Neural progenitor cell (in vitro differentiated cells): Measurements from ENCODE around the gene ELL3. TPM values are rescaled to one million over a fixed set of nuclear protein-coding genes. Genes with fewer than 3 reads are reported as not detected.
"Not testable (repeated sequence)": the region's sequence is repeated elsewhere in the genome, so short reads cannot be mapped to it uniquely, and the experiment has no call there.

ENCODE experiments used
- DNase-seq: peaks from one replicate; pipeline ENCODE4 v3.0.0-alpha.2; 2016; ENCODE audit warnings: low spot score
- H2AFZ ChIP-seq: fragments of 200-600 bp; sonication (generic); replicated peaks from 2 replicates; pipeline ENCODE4 v1.6.1; 2016; ENCODE audit warnings: antibody characterized with exemption
- H3F3A ChIP-seq: fragments of 200-600 bp; sonication (generic); 2 replicates; pipeline ENCODE4 v1.6.1; 2016; ENCODE audit warnings: antibody characterized with exemption, low read depth
- H3K27ac ChIP-seq: fragments of 200-600 bp; sonication (generic); 2 replicates; pipeline ENCODE4 v1.5.1; 2016; ENCODE audit warnings: mild to moderate bottlenecking
- H3K27me3 ChIP-seq: fragments of 200-600 bp; sonication (generic); 2 replicates; pipeline ENCODE4 v1.6.1; 2016; ENCODE audit warnings: mild to moderate bottlenecking, moderate library complexity
- H3K36me3 ChIP-seq: fragments of 200-600 bp; sonication (generic); 2 replicates; pipeline ENCODE4 v1.5.1; 2016
- H3K4me1 ChIP-seq: fragments of 200-600 bp; sonication (generic); 2 replicates; pipeline ENCODE4 v1.6.1; 2016; ENCODE audit warnings: mixed run types
- H3K4me2 ChIP-seq: fragments of 200-600 bp; sonication (generic); 2 replicates; pipeline ENCODE4 v1.6.1; 2016
- H3K4me3 ChIP-seq: fragments of 200-600 bp; sonication (generic); 2 replicates; pipeline ENCODE4 v1.5.1; 2016
- H3K79me2 ChIP-seq: fragments of 200-600 bp; sonication (generic); 2 replicates; pipeline ENCODE4 v1.6.1; 2016; ENCODE audit warnings: low read depth
- H3K9ac ChIP-seq: fragments of 200-600 bp; sonication (generic); 2 replicates; pipeline ENCODE4 v1.6.1; 2016
- H3K9me3 ChIP-seq: fragments of 200-600 bp; sonication (generic); 2 replicates; pipeline ENCODE4 v1.5.1; 2016; ENCODE audit warnings: low read depth
- H4K20me1 ChIP-seq: fragments of 200-600 bp; sonication (generic); 2 replicates; pipeline ENCODE4 v1.6.1; 2016; ENCODE audit warnings: low read depth
- H3K27ac Mint-ChIP-seq: 3 replicates; pipeline ENCODE4 v1.8.0; 2021; ENCODE audit warnings: mixed read lengths
- H3K27me3 Mint-ChIP-seq: 2 replicates; pipeline ENCODE4 v1.8.0; 2022; ENCODE audit warnings: low read depth, mild to moderate bottlenecking, inconsistent platforms, moderate library complexity, mixed read lengths; ENCODE audit not compliant: insufficient read depth
- H3K36me3 Mint-ChIP-seq: 3 replicates; pipeline ENCODE4 v1.8.0; 2021; ENCODE audit warnings: mixed read lengths
- H3K4me1 Mint-ChIP-seq: 3 replicates; pipeline ENCODE4 v1.8.0; 2021; ENCODE audit warnings: mixed read lengths
- H3K4me3 Mint-ChIP-seq: 3 replicates; pipeline ENCODE4 v1.8.0; 2021; ENCODE audit warnings: mild to moderate bottlenecking, moderate library complexity, mixed read lengths
- H3K9me3 Mint-ChIP-seq: 3 replicates; pipeline ENCODE4 v1.8.0; 2020; ENCODE audit warnings: mixed read lengths
- EZH2 ChIP-seq: fragments of 200-600 bp; sonication (generic); IDR thresholded peaks from 2 replicates; pipeline ENCODE4 v1.6.1; 2017; ENCODE audit warnings: antibody characterized with exemption, mild to moderate bottlenecking, moderate library complexity
- EZH2phosphoT487 ChIP-seq: fragments of 200-600 bp; sonication (generic); IDR thresholded peaks from 2 replicates; pipeline ENCODE4 v1.6.1; 2017; ENCODE audit warnings: antibody characterized with exemption
- total RNA-seq: library from RNA; depleted of rRNA; stranded (reverse); fragments of >200 nt; gene quantifications from 2 replicates; pipeline ENCODE4 v1.2.3, GENCODE V29; 2015; ENCODE audit warnings: low replicate concordance
- TF ChIP-seq, protein P1 (sequence below): fragments of 200-600 bp; sonication (generic); IDR thresholded peaks from 2 replicates; pipeline ENCODE4 v1.5.1; 2017; ENCODE audit warnings: antibody characterized with exemption, mild to moderate bottlenecking

ELL3 gene
- total RNA-seq, 1 donor from 2014 or later, result 5.1 TPM

DNA sequence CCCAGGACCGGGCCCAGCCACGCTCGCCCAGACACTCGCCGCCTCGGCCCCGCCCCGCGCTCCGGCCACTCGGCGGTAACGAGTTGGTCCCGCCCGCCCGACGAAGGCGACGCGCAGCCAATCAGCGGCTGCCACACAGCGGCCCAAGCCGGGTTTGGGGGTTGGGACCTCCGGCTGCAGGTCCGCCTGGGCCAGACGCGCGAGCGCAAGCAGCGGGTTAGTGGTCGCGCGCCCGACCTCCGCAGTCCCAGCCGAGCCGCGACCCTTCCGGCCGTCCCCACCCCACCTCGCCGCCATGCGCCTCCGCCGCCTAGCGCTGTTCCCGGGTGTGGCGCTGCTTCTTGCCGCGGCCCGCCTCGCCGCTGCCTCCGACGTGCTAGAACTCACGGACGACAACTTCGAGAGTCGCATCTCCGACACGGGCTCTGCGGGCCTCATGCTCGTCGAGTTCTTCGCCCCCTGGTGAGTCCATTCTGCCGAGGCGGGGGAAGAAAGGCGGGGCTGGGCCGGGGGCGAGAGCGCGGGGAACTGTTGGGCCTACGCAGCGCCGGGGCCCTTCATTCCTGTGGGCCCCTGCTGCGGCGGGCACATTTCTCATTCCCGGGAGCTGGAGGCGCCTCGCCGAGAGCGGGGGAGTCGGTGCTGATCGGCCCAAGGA is 30.4 kb downstream of the ELL3 start, which contains the start of gene PDIA3:
Gene PDIA3, plus strand, starts transcription at position 194 of the 658 bp plus-strand sequence. Its CDS starts 102 bp downstream, at position 296.
- not testable (repeated sequence) for H3K9me3 Mint-ChIP-seq, H3K27me3 ChIP-seq, H3F3A ChIP-seq, H3K27me3 Mint-ChIP-seq, H3K36me3 ChIP-seq, H3K36me3 Mint-ChIP-seq, H3K9me3 ChIP-seq, H3K4me1 ChIP-seq
- Histone ChIP-seq H3K9ac (peak within 1 kb of the TSS; percentile 87), H3K4me2 (peak within 1 kb of the TSS; percentile 89), H3K4me3 (peak within 1 kb of the TSS; percentile 72), H3K79me2 (peaks cover 48% of the 10 kb centered on the region), H2AFZ (peak within 1 kb of the TSS; percentile 67), H4K20me1 (peaks cover 41% of the 10 kb centered on the region), H3K27ac (peak within 1 kb of the TSS; percentile 95)
- TF ChIP-seq, protein P1, sequence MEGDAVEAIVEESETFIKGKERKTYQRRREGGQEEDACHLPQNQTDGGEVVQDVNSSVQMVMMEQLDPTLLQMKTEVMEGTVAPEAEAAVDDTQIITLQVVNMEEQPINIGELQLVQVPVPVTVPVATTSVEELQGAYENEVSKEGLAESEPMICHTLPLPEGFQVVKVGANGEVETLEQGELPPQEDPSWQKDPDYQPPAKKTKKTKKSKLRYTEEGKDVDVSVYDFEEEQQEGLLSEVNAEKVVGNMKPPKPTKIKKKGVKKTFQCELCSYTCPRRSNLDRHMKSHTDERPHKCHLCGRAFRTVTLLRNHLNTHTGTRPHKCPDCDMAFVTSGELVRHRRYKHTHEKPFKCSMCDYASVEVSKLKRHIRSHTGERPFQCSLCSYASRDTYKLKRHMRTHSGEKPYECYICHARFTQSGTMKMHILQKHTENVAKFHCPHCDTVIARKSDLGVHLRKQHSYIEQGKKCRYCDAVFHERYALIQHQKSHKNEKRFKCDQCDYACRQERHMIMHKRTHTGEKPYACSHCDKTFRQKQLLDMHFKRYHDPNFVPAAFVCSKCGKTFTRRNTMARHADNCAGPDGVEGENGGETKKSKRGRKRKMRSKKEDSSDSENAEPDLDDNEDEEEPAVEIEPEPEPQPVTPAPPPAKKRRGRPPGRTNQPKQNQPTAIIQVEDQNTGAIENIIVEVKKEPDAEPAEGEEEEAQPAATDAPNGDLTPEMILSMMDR, result peak; percentile 35
- Mint-ChIP-seq H3K27ac (peak within 1 kb of the TSS; percentile 99), H3K4me3 (peak within 1 kb of the TSS; percentile 99), H3K4me1 (peaks cover 14% of the 10 kb centered on the region)
- peak; percentile 97 for DNase-seq

DNA sequence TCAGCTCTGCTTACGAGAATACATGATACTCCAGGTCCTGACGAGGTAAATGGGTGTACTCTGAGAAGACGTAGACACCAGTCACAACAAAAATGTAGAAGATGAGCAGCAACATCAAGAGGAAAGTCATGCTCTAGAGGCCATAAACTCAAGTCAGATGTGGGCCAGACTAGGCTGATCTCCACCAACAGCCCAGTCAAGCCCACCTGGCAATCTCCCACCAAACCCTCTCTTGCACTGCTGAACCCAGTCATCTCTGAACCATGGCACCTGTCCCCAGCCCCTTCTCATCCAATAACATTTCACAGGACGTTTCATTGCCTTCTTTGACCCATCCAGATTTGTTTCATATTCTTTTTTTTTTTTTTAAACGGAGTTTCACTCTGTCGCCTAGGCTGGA is 41.4 kb downstream of the ELL3 start:
- no peak overlapping the region for H3K4me2 ChIP-seq
- Mint-ChIP-seq H3K9me3 (no peaks in the 10 kb centered on the region), H3K27ac (no peak overlapping the region), H3K4me3 (no peak overlapping the region), H3K27me3 (peaks cover 2% of the 10 kb centered on the region), H3K36me3 (no peaks in the 10 kb centered on the region), H3K4me1 (no peaks in the 10 kb centered on the region)
- no peak for DNase-seq
- H3K36me3 ChIP-seq, result no peaks in the 10 kb centered on the region
- H3K9me3 ChIP-seq, result no peaks in the 10 kb centered on the region
- no peak overlapping the region for H2AFZ ChIP-seq
- TF ChIP-seq EZH2phosphoT487 (no peak), EZH2 (no peak)
- TF ChIP-seq, protein P1, result no peak
- H4K20me1 ChIP-seq, result no peaks in the 10 kb centered on the region
- H3K27me3 ChIP-seq, result no peaks in the 10 kb centered on the region
- H3K4me1 ChIP-seq, result no peaks in the 10 kb centered on the region
- no peak overlapping the region for H3K4me3 ChIP-seq
- no peaks in the 10 kb centered on the region for H3K79me2 ChIP-seq
- H3K9ac ChIP-seq, result no peak overlapping the region
- no peak overlapping the region for H3K27ac ChIP-seq
- H3F3A ChIP-seq, result no peaks in the 10 kb centered on the region

DNA sequence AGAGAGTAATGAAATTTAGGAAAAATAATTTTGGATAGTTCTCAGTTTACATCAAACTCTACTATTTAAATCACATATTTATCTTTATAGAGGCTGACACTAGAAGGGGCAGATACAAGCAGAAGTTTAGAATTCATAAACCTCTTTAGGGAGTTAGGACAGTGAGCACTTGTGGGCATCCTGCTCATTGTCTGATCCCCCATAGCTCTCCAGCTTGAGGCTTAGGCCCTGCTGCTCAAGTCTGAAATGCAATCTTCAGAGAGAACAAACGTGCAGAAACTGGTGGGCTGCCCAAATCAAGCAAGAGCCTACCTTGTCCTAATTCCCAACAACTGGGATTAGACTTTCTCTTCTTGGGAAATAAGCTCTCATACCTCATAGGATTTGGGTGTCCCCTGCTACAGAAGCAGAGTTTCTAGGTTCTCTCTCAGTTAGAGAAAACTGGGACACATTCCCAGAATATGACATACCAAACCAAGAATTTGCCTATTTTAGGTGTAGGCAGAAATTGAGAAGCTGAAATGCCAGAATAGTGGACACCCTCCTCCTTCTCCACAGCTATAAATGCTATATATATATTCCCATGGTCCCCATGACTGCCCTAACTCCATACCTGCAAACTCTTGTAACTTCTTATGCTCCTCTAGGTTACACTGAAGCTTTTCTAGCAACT is 48.6 kb downstream of the ELL3 start:
- not testable (repeated sequence) for H3K4me2 ChIP-seq, H3K36me3 ChIP-seq, H3K79me2 ChIP-seq, H3K4me3 Mint-ChIP-seq, H3K36me3 Mint-ChIP-seq, H3K9ac ChIP-seq, H3K9me3 Mint-ChIP-seq, H3K4me1 ChIP-seq, H3K4me3 ChIP-seq, H4K20me1 ChIP-seq, H2AFZ ChIP-seq, H3K27ac Mint-ChIP-seq, H3K27me3 ChIP-seq, H3K27me3 Mint-ChIP-seq, H3K9me3 ChIP-seq, H3K4me1 Mint-ChIP-seq, H3F3A ChIP-seq, H3K27ac ChIP-seq, DNase-seq

DNA sequence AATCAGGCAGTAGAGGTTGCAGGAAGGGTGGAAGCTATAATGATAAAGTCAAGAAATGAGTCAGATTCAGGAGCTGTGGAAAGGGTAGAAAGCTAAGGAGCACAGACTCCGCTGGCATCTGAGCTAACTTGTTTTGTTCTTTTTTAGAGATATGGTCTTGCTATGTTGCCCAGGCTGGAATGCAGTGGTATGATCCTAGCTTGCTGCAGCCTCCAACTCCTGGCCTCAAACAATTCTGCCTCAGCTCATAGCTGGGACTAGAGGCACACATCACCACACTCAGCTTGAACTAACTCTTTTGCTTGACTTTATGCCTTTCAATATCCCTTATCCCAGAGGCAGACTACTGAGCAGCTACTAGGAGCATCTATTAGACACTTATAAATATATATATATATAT is 50.5 kb downstream of the ELL3 start:
- DNase-seq, H3K27me3 ChIP-seq, H3K4me2 ChIP-seq, H3K27ac ChIP-seq, H3K9ac ChIP-seq, H3K4me3 ChIP-seq, H3K4me3 Mint-ChIP-seq, H2AFZ ChIP-seq, H3K4me1 ChIP-seq, H3F3A ChIP-seq, H3K79me2 ChIP-seq, H4K20me1 ChIP-seq, H3K36me3 Mint-ChIP-seq, H3K36me3 ChIP-seq, H3K27me3 Mint-ChIP-seq, H3K9me3 ChIP-seq, H3K27ac Mint-ChIP-seq, H3K9me3 Mint-ChIP-seq, H3K4me1 Mint-ChIP-seq: not testable (repeated sequence)
